DMS114 treated with DMSO at 0.1 percent for 48 hours (cell line): ENCODE data around the gene RAB27B.

ENCODE experiments used
- DNase-seq: peaks from one replicate; lab custom pipeline; 2025; ENCODE audit not compliant: unreplicated experiment; lab: John Stamatoyannopoulos, UW

The RAB27B gene

GRCh38 chr18:54859667-54860421 is 31.6 kb downstream of the RAB27B start:
- DNase-seq: no peak

- no peak for DNase-seq
Observed at GRCh38 chr18:54860941-54861340, 32.7 kb downstream of the RAB27B start.

- no peak for DNase-seq
Observed at GRCh38 chr18:54867131-54867530, 38.9 kb downstream of the RAB27B start.

GRCh38 chr18:54871231-54871630 is 43.0 kb downstream of the RAB27B start:
- no peak for DNase-seq

- DNase-seq: no peak
Observed at GRCh38 chr18:54872681-54873080, 44.4 kb downstream of the RAB27B start.

GRCh38 chr18:54873884-54874255 is 45.6 kb downstream of the RAB27B start:
- DNase-seq: no peak

GRCh38 chr18:54875063-54875462 is 46.8 kb downstream of the RAB27B start:
- DNase-seq: no peak

- DNase-seq: no peak
Observed at GRCh38 chr18:54877076-54877475, 48.8 kb downstream of the RAB27B start.

- DNase-seq: no peak
Observed at GRCh38 chr18:54878159-54878622, 49.9 kb downstream of the RAB27B start.

- no peak for DNase-seq
Observed at GRCh38 chr18:54878659-54879358, 50.5 kb downstream of the RAB27B start.

- no peak for DNase-seq
Observed at GRCh38 chr18:54879691-54880090, 51.4 kb downstream of the RAB27B start.

- DNase-seq: no peak
Observed at GRCh38 chr18:54880395-54881105, 52.3 kb downstream of the RAB27B start.

GRCh38 chr18:54881229-54881768 is 53.0 kb downstream of the RAB27B start:
- DNase-seq: no peak

GRCh38 chr18:54882318-54882717 is 54.0 kb downstream of the RAB27B start:
- no peak for DNase-seq

GRCh38 chr18:54883816-54884604 is 55.7 kb downstream of the RAB27B start:
- DNase-seq: no peak

- no peak for DNase-seq
Observed at GRCh38 chr18:54888378-54888777, 60.1 kb downstream of the RAB27B start.

GRCh38 chr18:54888933-54889332 is 60.7 kb downstream of the RAB27B start:
- DNase-seq: no peak

GRCh38 chr18:54899500-54899899 is 71.2 kb downstream of the RAB27B start:
- no peak for DNase-seq

- no peak for DNase-seq
Observed at GRCh38 chr18:54900290-54900689, 72.0 kb downstream of the RAB27B start.

GRCh38 chr18:54904581-54904980 is 76.3 kb downstream of the RAB27B start:
- DNase-seq: no peak

- no peak for DNase-seq
Observed at GRCh38 chr18:54905629-54906028, 77.4 kb downstream of the RAB27B start.
